Large intestine (tissue), 3 donors: ENCODE measurements around the gene NPBWR2. TPM values are rescaled to one million over a fixed set of nuclear protein-coding genes. Genes with fewer than 3 reads are reported as not detected.
A peak's percentile ranks its signal among the peaks of the same experiment; 100 is the strongest.

ENCODE experiments used
- DNase-seq, 2 donors: peaks; one replicate each; pipeline versions ENCODE4 v3.0.0 to v3.0.0-alpha.2; 2013
- H3K27ac ChIP-seq: one replicate; pipeline ENCODE4 v1.5.1; 2013; ENCODE audit warnings: low read length
- H3K27me3 ChIP-seq: 2 replicates; pipeline ENCODE4 v1.6.1; 2013; ENCODE audit warnings: low read length; ENCODE audit not compliant: control insufficient read depth, insufficient read depth
- H3K36me3 ChIP-seq: 2 replicates; pipeline ENCODE4 v1.6.1; 2013; ENCODE audit warnings: low read length; ENCODE audit not compliant: control insufficient read depth, insufficient read depth
- H3K4me1 ChIP-seq: one replicate; pipeline ENCODE4 v1.6.1; 2013; ENCODE audit warnings: low read length; ENCODE audit not compliant: control insufficient read depth, insufficient read depth
- H3K4me3 ChIP-seq: one replicate; pipeline ENCODE4 v1.5.1; 2013; ENCODE audit warnings: low read length
- H3K9me3 ChIP-seq: one replicate; pipeline ENCODE4 v1.6.1; 2013; ENCODE audit warnings: mild to moderate bottlenecking, low read depth, low read length, moderate library complexity; ENCODE audit not compliant: control insufficient read depth
- WGBS: methylation state at CpG from one replicate; pipeline ENCODE4 v1.1.5; 2013; ENCODE audit warnings: low lambda C conversion rate; ENCODE audit not compliant: insufficient coverage; 5-methylcytosine and 5-hydroxymethylcytosine counted together
- polyA plus RNA-seq: library from polyadenylated mRNA; unstranded; fragments of 120-200 nt; gene quantifications from one replicate; pipeline ENCODE4 v1.2.1, GENCODE V29; 2013

NPBWR2 gene
- polyA plus RNA-seq, 1 donor, result not detected

- H3K27me3 ChIP-seq, result peaks cover 9% of the 10 kb centered on the region
- no CpG with 5 or more reads among the region's 5 CpGs for WGBS
- no peak for DNase-seq
- peak overlapping the region; percentile 84 for H3K27ac ChIP-seq
- H3K4me1 ChIP-seq, result peaks cover 25% of the 10 kb centered on the region
- H3K9me3 ChIP-seq, result no peaks in the 10 kb centered on the region
- no peaks in the 10 kb centered on the region for H3K36me3 ChIP-seq
- peak overlapping the region; percentile 49 for H3K4me3 ChIP-seq
Observed at GRCh38 chr20:64062276-64062595, 45.1 kb downstream of the NPBWR2 start.

GRCh38 chr20:64058536-64058935, 48.8 kb downstream of the NPBWR2 start:
- H3K9me3 ChIP-seq, result no peaks in the 10 kb centered on the region
- no peaks in the 10 kb centered on the region for H3K36me3 ChIP-seq
- WGBS, result no CpG with 5 or more reads among the region's 12 CpGs
- peaks cover 10% of the 10 kb centered on the region for H3K4me1 ChIP-seq
- no peak overlapping the region for H3K27ac ChIP-seq
- no peak overlapping the region for H3K4me3 ChIP-seq
- DNase-seq, result no peak
- peaks cover 44% of the 10 kb centered on the region for H3K27me3 ChIP-seq

GRCh38 chr20:64057628-64058498, 49.5 kb downstream of the NPBWR2 start:
- Histone ChIP-seq H3K36me3 (no peaks in the 10 kb centered on the region), H3K4me1 (peaks cover 10% of the 10 kb centered on the region), H3K9me3 (no peaks in the 10 kb centered on the region), H3K27me3 (peaks cover 50% of the 10 kb centered on the region), H3K27ac (no peak overlapping the region), H3K4me3 (no peak overlapping the region)
- peak; percentile 56 to 63 for DNase-seq
- no CpG with 5 or more reads among the region's 33 CpGs for WGBS

- no CpG with 5 or more reads among the region's 39 CpGs for WGBS
- Histone ChIP-seq H3K4me1 (peaks cover 3% of the 10 kb centered on the region), H3K4me3 (no peak overlapping the region), H3K9me3 (no peaks in the 10 kb centered on the region), H3K36me3 (no peaks in the 10 kb centered on the region), H3K27me3 (peaks cover 58% of the 10 kb centered on the region), H3K27ac (no peak overlapping the region)
- DNase-seq, result no peak
Observed at GRCh38 chr20:64056889-64057627, 50.3 kb downstream of the NPBWR2 start.

DNA sequence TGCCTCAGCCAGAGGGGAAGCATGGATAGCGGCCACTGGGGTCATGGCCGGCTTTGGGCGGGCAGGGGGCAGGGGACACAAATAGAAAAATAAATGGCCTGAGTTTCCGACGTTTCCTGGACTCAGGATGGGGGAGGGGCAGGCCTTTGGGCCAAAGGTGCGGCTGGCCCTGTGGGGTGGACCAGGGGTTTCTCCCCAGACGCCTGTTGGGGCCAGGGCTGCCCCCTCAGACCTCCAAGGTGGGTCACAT, 50.8 kb downstream of the NPBWR2 start:
- Histone ChIP-seq H3K4me3 (no peak overlapping the region), H3K27ac (no peak overlapping the region), H3K4me1 (peaks cover 2% of the 10 kb centered on the region), H3K36me3 (no peaks in the 10 kb centered on the region), H3K27me3 (peaks cover 63% of the 10 kb centered on the region), H3K9me3 (no peaks in the 10 kb centered on the region)
- no peak for DNase-seq
- WGBS, result no CpG with 5 or more reads among the region's 7 CpGs

DNA sequence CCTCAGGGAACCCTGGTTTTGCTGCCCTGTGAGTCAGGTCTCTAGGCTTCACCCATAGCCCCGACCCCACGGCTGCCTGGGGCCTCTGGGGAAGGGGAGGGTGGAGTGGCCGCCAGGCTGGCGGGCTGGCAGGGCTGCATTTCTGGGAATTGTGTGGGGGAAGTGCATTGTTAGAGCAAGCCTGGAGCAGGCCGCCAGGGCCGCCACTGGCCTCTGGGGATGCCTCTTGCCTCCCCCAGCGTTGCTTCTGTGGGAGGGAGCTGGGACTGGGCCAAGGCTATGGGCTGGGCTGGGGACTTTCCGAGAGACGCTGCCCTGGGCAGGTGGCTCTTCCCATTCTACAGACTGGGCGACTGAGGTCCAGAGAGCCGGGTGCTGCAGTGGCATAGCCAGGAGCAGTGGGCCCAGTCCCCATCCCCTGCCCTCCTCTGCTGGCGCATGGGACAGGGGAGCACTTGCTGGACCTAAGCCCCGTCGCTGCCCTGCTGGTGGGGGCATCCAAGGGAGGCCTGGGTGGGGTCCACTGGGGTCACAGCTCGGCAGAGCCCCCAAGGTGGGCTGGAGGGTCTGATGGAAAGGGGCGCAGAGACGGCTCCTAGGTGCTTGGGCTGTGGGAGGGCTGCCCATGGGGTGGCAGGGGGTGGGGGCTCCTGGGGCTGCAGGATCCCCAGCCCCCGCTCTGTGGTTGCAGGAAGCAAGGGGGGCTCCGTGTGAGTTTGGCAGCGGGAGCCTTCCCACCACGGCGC, 51.3 kb downstream of the NPBWR2 start:
- Histone ChIP-seq H3K27me3 (peaks cover 67% of the 10 kb centered on the region), H3K4me3 (no peak overlapping the region), H3K9me3 (no peaks in the 10 kb centered on the region), H3K36me3 (no peaks in the 10 kb centered on the region), H3K4me1 (peaks cover 2% of the 10 kb centered on the region), H3K27ac (no peak overlapping the region)
- DNase-seq, result no peak
- no CpG with 5 or more reads among the region's 22 CpGs for whole genome bisulfite sequencing

GRCh38 chr20:64055396-64055892, 51.9 kb downstream of the NPBWR2 start:
- peaks cover 2% of the 10 kb centered on the region for H3K4me1 ChIP-seq
- H3K27me3 ChIP-seq, result peaks cover 74% of the 10 kb centered on the region
- DNase-seq, result no peak
- H3K9me3 ChIP-seq, result no peaks in the 10 kb centered on the region
- H3K27ac ChIP-seq, result no peak overlapping the region
- WGBS, result no CpG with 5 or more reads among the region's 9 CpGs
- H3K36me3 ChIP-seq, result no peaks in the 10 kb centered on the region
- no peak overlapping the region for H3K4me3 ChIP-seq

DNA sequence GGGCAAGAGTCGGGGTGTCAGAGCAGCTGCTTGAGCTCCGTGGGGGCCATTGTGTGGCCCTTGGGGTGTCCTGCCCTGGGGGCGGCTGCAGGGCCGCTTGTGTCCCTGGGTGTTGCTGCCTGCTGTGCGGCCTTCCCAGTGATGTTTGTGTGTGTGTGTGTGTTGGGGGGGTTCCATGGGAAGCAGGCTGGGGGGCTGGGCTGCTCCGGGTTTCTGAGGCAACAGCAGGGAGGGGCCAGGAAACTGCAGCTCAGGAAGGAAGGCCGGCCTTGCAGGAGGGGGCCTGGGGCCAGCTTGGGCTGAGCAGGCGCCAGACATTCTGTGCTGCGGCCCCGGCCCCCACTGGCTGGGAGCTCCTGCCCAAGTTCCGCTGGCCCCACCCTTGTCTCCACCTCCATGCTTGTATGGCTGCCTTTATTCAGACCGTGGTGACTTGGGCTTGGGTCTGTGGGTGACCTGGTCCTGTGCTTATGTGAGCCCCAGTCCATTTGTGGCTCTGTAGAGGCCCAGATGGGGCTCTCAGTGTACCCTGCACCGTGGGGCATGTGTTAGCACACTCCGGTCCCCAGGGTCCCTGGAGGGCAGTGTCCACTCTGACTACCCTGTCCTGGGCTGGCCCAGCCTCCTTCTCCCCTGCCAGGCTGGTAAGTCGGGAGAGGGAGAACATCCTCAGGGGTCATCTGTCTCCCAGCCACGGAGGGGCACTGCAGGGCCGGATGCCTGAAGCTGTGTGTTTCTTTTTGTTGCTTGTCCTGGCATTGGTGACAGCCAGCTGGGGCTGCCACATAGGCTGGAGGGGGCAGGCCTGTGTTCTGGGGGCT, 53.3 kb downstream of the NPBWR2 start:
- DNase-seq, result peak; percentile 43 to 44

More for the DNA sequence above, 53.3 kb downstream of the NPBWR2 start:
- Histone ChIP-seq H3K4me1 (peaks cover 2% of the 10 kb centered on the region), H3K27ac (no peak overlapping the region), H3K4me3 (no peak overlapping the region), H3K27me3 (peaks cover 83% of the 10 kb centered on the region), H3K9me3 (peaks cover 3% of the 10 kb centered on the region), H3K36me3 (no peaks in the 10 kb centered on the region)
- no CpG with 5 or more reads among the region's 17 CpGs for WGBS
